Measurements from ENCODE around the gene BEND2.
"Not testable (repeated sequence)": the region's sequence is repeated elsewhere in the genome, so short reads cannot be mapped to it uniquely, and the experiment has no call there.

Gene BEND2

DNA sequence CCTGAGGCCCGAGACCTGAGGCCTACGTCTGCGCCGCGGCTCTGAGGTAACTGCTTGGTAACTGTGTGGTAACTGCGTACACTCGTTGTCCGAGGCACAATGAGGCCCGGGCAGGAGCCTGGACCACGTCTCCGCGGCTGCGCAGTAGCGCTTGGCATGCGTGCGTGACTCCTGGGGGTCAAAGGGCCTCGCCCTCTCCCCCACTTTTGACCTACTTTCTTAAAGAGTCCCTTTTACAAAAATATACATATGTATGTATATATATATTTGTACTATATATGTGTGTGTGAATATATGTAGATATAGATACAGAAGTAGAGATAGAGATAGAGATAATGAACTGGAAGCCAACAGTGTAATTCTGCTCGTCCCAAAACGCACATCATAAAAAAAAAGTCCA is at the start of gene BEND2:
TSS of gene BEND2 (minus strand) at position 101 of the 400 bp plus-strand sequence. CDS start 136 bp downstream, outside the sequence.
- no peak for DNase-seq

DNA sequence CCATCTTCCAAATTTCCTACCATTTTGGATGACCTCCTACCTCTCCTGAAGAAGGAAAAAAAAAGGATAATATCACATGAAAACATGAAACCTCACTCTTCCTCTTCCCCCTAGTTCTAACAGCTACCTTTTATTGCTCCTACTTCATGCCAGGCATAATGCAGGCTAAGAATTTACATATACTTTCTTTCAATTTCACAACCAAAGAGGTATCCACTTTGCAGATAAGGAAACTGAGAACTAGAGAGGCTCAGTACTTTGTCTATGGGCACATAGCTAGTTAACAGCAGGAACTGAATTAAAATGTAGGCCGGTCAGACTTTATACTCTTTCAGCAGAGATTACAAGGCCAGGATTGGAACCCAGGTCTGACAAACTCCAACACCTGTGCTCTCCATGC is 34.4 kb upstream of the BEND2 start:
- no peak for DNase-seq

GRCh38 chrX:18252644-18253359 is 32.1 kb upstream of the BEND2 start:
- DNase-seq: no peak

DNA sequence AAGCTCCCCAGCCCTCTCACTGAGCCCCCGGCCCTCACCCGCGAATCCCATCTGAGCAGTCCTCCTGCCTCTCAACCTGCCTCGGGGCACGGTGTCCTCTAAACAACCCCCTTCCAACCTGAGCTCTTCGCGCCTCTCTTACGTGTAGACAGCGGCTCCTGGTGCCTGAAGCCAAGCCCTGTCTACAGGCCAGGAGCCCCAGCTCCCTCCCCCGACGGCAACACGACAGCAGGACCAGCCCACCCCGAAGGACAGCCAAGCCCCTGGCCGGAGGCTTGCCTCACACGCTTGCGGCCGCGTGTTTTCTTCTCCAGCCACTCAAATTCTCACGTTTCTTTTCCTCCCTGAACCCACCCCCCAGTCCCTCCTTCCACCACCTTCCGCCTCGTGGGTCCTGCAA is 9.0 kb upstream of the BEND2 start:
- DNase-seq: not testable (repeated sequence)

DNA sequence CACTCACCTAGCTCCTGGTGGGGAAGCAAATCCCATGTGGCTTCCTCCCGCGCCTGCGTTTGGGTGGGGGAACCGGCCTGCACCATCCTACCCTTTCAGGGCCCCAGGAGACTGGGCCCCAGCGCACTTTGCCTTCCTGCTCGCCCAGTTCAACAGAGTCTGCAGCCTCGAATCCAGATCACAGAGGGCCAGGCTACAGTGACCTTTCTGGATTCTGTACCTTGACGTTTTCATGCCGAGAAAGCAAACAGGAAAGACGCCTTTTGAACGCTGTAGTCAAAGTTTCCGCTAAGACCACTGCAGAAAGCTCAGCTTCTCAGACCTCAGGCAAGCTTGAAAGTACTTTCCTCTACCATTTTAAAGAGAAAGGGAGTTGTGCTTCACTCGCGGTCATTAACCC is 7.4 kb upstream of the BEND2 start:
- DNase-seq: no peak

GRCh38 chrX:18227458-18227857 is 6.8 kb upstream of the BEND2 start:
- DNase-seq: no peak

DNA sequence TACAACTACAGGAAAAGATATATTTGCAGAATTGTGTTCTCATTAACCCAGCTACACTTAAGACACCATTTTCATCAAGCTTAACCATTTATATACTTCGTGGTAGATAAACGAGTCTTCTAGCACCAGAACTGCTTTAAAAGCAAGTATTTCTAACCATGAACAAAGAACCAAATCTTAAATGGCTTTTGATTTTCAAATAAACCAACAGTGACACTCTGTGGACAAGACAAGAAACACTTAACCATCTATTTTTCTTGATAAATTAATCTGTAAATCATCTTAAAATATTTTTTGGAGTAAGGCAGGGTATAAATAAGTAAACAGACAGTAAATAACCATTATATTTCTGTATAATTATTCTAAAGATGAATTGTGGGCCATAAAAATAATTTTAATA is 10.2 kb downstream of the BEND2 start:
- DNase-seq: no peak

DNA sequence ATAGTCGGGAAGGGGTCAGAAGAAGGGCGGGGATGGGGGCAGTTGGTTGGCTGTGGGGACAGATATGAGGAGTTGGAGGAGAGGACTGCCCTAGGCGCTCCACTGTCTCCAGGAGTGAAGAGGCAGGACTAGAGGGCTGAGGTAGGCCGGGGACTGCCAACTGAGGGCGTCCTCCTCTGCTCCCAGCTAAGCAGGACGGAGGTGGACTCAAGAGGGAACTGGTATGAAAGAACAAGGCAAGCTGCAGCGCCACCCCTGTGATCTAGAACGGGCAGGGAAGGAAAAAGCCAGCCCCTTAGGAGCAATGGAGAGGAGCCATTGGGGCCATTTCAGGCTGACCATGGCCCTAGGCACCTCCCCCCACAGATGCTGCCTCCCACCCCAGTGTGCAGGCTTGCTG is 14.0 kb downstream of the BEND2 start:
- no peak for DNase-seq

DNA sequence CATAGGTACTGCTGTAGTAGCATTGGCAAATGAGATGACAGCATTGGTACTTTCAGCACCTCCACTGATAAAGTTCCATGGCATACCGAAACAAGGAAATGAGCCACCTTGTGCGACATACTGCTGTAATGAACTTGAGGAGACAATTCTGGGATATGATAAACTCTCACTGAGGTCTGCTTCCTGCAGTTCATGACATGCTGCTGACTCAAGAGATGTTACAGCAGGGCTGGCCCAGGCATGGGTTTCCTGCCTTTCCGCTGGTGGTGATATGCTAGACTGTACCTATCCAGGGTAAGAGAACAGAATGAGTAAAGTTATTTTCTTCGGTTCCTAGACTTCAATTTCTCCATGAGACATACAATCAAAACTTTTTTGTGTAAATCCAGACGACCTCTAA is 17.1 kb downstream of the BEND2 start:
- DNase-seq: no peak

- no peak for DNase-seq
These were observed 26.0 kb downstream of the BEND2 start for GRCh38 chrX:18194688-18195087.

GRCh38 chrX:18179446-18179845 is 41.2 kb downstream of the BEND2 start:
- DNase-seq: no peak

DNA sequence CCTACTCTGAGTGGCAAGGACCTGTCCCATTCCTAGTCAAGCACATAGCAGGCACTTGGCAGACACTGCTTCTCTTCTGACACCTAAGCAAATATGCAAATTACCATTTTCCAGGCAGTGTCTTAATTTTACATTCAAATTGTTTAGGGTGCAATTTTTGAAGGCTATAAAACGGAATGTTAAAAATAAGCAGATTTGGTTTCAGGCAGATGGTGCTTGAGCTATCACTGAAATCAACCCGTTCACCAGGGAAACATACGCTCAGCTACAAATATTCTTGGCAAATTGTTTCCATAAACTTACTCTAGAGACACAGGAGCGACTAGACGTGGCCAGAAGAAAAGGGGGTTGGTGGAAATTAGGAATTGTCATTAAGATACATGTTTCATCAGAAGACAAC is 45.7 kb downstream of the BEND2 start:
- DNase-seq: no peak

GRCh38 chrX:18174209-18174608 is 46.5 kb downstream of the BEND2 start:
- DNase-seq: no peak

DNA sequence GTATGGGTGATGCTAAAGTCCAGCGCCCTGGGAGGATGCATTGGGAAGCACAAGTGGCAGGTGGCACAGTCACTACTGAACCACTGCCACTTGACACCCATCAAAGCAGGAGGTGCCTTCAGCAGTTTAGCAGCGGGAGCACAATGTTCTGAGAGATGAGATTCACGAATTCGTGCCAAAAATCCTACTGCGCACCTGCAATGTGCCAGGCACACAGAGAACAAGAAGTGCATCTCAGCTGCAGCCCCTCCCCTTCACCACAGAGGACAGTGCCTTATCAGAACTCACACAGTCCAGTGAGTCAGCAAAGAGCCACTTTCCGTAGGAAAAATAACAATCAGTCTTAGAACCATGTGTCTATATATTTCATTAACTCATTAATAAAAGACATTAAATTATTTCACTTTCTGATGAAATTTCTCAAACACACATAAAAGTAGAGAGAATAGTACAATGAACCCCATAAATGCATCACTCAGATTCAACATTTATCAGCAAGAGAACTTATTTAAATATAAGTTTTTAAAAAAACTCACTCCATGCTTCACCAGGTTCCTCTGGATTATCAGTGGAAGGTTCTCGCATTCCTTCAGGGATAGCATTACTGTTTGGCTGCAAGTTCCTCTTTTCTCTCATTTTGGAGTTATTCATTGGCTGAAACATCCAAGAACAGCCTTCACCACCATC is 47.0 kb downstream of the BEND2 start:
- DNase-seq: no peak

DNA sequence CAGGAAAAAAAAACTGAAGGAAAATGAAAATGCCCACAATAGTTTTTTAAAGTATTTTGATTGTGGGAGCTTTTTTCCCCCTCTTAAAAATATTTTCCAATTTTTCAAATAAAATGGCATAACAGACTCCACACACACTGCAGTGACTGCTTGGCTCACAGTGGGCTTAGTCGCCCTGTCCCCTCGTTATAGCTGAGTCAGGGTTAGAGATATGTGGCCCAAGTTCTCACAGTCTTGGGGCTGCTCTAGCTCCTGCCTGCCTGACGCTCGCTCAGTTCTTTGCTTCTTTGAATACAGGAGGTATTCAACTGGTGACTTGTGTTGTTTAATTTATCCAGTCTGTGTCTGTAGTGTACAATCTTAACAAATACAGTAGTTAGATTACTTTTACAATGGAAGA is 47.7 kb downstream of the BEND2 start:
- no peak for DNase-seq

DNA sequence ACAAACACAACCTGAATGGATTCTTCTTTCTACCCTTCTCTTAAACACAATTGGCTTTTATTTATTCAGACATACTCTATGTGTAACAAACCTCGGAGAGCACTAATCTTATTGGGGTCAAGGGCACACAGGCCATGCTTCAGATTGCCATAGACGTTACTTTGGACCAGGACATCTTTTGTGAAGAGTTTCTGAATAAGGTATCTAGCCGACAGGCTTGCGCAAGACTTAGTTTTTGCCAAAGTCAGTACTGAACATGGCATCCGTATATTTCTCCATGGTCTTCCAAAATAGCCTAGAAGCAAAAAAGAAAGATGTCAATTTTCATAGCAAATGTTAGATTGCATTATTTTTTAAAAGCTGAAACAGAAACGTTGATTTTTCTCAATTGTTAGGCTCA is 49.8 kb downstream of the BEND2 start:
- DNase-seq: no peak

DNA sequence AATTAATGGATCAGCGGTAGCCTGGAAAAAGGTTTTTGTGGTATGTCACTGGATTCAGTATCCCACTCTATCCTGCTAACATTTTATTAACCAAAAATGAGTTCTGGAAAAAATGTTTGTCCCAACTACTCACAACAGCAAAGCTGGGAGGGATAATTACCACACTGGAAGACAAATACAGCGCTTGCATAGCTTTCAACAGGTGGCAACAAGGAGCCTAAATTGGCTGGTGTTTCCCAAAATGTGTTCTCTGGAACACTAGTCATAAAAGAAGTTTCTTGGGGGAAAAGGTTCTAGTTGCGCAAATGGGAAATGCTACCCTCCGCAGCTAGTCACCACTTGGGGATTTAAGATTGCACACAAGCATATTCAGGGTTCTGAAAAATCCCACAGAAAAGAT is 54.6 kb downstream of the BEND2 start:
- no peak for DNase-seq

GRCh38 chrX:18160369-18160768 is 60.3 kb downstream of the BEND2 start:
- DNase-seq: no peak

GRCh38 chrX:18158963-18159362 is 61.7 kb downstream of the BEND2 start:
- no peak for DNase-seq

DNA sequence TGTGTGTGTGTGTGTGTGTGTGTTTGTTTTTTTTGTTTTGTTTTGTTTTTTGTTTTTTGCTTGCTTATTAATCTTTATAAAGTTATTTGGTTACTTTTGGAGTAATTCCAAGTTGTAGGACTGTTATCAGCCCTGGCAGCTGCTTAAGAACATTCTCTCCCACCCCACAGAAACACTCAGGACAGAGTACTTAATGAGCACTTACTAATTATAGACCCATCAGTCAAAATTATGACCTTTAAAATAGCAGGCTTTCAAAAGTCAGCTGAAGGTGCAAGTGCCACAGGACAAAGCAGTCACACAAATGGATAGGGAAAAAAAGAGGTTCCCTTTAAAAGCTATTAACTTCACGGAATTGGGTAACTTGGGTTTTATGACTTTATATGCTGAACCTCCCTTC is 69.0 kb downstream of the BEND2 start:
- no peak for DNase-seq

- DNase-seq: no peak
These were observed 69.5 kb downstream of the BEND2 start for GRCh38 chrX:18151157-18151556.

- DNase-seq: no peak
These were observed 71.2 kb downstream of the BEND2 start for GRCh38 chrX:18149454-18149853.

- DNase-seq: no peak
These were observed 73.7 kb downstream of the BEND2 start for GRCh38 chrX:18146954-18147353.

DNA sequence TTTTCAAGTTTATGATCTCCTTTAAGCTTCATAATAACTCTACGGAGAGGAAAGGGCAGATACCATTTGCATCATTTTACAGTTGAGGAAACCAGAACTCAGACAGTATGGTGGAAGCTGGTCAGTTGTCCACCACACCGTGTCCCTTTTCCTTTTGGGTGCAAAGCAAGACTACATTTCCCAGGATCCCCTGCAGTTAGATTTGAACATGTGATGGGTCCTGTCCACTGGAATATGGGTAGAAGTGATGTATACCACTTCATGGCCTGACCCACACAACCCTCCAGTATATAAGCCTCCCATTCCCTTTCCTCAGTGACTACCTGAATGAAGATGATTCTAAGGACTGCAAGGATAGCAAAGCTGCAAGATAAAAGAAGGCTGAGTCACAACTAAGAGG is 74.7 kb downstream of the BEND2 start:
- no peak for DNase-seq

- no peak for DNase-seq
These were observed 83.9 kb downstream of the BEND2 start for GRCh38 chrX:18136816-18137215.

Measured in NCI-H446 treated with DMSO at 0.1 percent for 48 hours (cell line).